SKM-1 treated with dmso at 0.1 percent for 144 hours (cell line): ENCODE results near the gene YBEY.
A peak's percentile ranks its signal among the peaks of the same experiment; 100 is the strongest.
"Not testable (repeated sequence)": the region's sequence is repeated elsewhere in the genome, so short reads cannot be mapped to it uniquely, and the experiment has no call there.

Experiments used
- DNase-seq: peaks from one replicate; lab custom pipeline; 2025; ENCODE audit not compliant: unreplicated experiment; lab: John Stamatoyannopoulos, UW

The YBEY gene, protein sequence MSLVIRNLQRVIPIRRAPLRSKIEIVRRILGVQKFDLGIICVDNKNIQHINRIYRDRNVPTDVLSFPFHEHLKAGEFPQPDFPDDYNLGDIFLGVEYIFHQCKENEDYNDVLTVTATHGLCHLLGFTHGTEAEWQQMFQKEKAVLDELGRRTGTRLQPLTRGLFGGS

DNA sequence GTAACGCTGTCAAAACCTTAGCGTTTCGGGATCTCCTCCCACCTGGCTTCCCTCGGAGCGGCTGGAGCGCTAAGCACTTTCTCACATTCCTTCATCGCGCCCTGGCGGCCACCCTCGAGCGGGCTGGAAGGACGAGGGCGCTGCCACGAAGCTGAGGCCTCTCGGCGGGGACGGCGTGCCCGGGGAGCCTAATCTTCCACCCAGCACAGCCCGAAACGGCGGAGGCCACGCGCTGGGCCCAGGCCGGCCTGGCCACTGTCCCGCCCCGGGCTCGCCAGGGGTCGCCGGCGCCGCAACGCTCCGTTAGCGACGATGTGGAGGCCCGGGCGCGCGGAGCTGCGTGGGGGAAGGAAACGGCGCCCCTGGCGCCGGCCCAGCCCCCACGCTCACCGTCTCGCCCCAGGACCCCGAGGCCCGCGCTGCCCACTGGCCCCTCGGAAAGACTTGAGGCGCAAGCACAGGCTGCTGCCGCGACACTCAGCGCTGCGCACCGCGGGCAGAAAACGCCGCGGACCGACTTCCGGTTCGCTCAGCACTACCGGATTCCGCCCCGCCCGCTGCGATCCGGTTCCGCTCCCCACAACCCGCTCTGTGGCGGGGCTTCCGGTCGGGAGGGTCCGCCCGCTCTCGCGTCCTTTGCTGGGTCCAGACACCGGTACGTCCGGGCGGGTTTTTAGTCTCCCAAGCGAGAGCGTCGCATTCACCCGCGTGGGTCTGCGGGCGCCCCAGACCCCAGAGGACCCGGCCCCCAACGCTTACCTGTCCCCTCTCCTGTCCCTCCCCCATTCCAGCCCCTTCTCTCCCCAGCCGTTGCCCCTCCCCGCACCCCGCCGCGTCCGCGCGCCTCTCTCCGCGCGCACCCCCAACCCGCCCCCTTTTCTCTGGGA, at the start of gene YBEY:
Gene YBEY (plus strand): TSS at position 582 of the 887 bp plus-strand sequence. CDS start 572 bp downstream, outside the sequence.
- peak; percentile 82 for DNase-seq

DNA sequence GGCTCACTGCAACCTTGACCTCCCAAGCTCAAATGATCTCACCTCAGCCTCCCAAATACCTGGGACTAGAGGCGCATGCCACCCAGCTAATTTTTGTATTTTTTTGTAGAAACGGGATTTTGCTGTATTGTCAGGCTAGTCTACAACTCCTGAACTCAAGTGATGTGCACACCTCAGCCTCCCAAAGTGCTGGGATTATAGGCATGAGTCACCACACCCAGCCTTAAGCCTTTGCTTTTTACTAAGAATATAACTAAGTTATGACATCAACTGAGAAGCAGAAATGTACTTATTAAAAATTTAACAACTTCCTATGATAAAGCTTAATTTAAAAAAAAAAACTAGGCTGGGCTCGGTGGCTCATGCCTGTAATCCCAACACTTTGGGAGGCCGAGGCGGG, 48.7 kb upstream of the YBEY start:
- DNase-seq: no peak

GRCh38 chr21:46239817-46240325, 46.3 kb upstream of the YBEY start:
- no peak for DNase-seq

DNA sequence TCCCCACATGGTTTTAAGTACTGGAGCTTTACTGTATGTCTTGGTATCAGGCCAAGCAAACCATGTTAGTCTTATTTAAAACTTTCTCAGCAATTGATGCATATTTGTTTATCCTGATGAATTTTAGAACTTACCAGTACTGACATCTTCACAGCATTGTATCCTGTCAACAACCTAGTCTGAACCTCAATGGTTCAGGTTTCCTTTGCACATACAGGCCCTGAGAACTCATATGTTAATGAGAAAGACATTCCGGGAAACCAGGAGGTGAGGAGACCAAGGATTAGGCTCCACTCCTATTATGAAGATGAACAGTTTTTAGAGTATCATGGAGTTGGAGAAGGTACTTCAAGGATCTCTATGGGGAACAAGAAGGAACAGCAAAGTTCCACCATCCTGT, 44.6 kb upstream of the YBEY start:
- not testable (repeated sequence) for DNase-seq

DNA sequence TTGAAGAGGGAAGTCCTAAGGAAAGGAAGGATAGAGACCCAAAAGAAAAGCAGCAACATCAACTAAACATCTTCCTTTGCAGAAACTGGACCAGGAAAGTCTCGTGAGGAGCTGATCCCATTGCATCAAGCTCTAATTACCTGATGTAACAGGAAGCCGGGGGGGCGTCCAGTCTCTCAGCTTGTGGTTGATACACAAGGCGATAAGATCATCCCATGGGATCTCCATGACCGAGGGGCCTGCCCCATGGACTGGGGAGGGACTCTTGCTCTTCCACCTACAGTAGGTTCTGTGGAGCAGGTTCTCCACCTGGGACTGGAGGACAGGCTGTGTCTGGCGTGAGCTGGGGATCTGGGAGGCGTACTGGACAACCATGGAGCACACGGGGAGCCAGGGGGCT, 42.8 kb upstream of the YBEY start:
- no peak for DNase-seq

- DNase-seq: no peak
These were observed 42.2 kb upstream of the YBEY start for GRCh38 chr21:46243960-46244361.

GRCh38 chr21:46244602-46245001, 41.5 kb upstream of the YBEY start:
- no peak for DNase-seq

DNA sequence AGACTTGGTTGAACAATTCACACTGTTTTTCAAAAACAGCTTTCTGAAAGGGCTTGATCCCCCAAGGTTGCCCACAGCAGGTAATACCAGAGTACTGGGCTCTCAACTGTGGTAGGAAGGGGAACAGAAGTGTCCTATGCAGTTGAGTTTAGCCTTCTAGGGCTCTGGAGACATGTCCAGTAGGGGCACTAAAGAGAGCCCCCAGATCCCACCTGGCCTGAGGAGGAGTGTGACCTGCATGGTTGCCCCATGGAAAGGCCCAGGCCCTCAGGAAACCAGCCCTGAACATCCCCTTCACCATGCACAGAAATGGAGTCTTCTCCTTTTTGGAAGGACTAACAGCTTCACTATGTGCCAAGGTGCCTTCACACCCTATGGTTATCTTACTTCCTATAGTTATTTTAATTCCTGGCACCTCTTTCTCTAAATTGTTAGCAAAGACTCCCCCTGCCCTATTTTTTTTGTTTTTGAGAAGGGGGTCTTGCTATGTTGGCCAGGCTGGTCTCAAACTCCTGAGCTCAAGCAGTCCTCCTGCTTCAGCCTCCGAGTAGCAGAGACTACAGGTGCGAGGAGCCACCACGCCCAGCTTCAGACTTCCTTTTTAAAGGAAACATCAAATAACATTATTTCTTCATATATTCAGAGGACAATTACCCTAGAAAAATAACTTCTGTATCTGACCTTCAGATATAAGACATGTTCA, 40.8 kb upstream of the YBEY start:
- no peak for DNase-seq

DNA sequence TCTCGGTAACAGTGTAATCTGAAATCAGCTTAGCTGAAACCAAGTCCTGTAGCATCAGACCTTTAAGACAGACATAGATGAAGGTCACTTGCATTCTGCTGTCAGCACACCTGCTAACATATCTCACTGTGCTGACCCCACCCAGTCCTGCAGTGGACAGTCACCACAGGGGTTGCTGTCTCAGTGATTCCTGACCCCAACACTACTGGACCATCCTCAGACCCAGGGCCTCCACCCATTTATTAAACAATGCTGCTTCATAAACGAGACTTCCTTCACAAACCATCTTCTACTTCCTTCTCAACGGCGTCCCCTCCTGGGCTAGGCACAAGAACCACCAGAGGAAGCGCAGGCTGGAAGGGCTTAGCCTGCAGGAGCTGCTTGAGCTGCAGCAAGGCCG, 39.8 kb upstream of the YBEY start:
- no peak for DNase-seq

DNA sequence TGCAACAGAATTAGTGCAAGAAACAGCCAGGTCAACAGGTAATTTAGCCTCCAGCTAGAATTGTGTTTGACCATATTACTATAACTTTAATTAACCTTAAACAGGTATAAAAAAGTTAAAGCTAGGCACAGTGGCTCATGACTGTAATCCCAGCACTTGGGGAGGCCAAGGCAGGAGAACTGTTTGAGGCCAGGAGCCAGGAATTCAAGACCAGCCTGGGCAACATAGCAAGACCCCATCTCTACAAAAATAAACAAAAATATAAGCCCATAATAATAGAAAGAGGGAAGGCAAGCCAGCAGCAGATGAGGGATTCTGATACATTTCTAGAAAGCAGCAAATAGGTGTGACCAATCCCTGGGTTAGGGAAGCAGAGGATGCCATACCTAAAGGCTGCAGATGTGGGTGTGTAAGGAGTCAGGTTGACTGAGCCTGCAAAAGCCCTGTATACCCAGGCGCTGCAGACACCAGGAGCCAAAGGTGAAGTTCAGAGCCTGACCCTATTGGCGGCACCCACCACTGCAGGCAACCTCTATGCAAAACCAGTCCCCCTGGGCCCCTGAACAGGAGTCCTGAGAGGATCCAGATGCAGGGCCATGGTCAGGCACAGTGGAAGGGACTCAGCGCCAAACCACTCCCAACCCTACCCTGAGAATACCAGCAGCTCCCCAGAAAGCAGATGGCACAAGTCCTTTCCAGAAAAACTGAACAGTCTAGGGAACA, 38.3 kb upstream of the YBEY start:
- no peak for DNase-seq

DNA sequence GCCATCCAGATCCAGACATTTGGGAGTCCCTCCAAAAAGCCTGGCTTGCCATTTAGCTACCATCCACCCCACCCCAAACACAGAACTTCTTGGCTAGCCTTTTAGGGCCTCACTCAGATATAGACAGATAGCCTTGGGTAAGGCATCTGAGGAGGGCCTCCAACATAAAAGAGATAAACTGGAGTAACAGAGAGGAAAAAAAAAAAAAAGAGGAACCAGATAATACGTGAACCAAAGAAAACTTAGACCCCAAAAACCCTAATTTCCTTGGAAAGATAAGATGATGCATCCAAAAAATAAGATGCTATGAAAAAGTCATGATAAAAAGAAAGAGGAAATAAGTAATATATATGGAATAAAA, 37.7 kb upstream of the YBEY start:
- no peak for DNase-seq

DNA sequence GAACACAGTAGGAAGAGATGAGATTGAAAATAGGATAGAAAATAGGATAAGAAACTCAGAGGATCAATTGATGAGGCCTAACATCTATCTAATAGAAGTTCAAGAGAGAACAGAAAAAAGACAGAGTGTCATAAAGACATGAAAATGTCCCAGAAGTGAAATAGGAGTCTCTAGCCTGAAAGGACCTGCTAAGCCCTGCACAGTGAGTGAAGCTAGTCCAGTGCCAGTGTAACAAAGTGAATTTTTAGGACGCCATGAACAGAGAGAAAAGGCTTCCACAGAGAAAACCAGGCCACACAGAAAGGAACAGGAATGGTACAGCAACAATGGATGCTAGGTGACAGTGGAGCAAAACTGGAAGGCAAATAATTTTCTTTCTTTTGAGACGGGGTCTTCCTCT, 37.3 kb upstream of the YBEY start:
- DNase-seq: no peak

- no peak for DNase-seq
These were observed 35.9 kb upstream of the YBEY start for GRCh38 chr21:46250146-46250725.

DNA sequence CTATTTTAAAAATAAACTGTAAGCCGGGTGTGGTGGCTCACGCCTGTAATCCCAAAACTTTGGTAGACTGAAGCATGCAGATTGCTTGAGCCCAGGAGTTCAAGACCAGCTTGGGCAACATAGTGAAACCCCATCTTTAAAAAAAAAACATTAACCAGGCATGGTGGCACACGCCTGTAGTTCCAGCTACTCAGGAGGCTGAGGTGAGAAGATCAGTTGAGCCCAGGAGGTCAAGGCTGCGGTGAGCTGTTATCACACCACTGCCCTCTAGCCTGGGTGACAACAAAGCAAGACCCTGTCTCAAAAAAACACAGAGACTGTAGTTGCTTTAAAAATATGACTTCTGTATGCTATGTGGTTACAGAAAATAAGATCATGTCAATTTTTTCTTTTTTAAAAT, 33.3 kb upstream of the YBEY start:
- no peak for DNase-seq

GRCh38 chr21:46253610-46254124, 32.5 kb upstream of the YBEY start:
- DNase-seq: no peak

- DNase-seq: no peak
These were observed 31.8 kb upstream of the YBEY start for GRCh38 chr21:46254208-46254975.

DNA sequence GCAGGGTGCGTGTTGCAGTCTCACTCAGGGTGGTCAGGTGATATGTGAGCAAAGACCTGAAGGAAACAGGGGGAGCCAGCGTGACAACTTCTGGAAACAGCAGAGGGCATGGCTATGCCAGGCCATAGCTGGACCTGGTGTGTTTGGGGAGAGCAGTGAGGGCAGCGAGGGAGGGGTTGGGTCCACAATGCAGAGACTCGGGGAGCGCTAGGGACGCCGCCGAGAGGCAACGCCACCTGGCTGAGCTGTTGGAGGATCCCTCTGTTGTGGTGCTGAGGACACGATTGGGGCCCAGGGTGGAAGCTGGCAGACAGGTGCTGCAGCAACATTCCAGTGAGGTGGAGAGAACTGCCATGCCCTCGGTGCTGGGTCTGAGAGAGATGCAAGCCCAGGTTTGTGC, 31.0 kb upstream of the YBEY start:
- DNase-seq: no peak

- no peak for DNase-seq
These were observed 30.3 kb upstream of the YBEY start for GRCh38 chr21:46255758-46256337.

GRCh38 chr21:46256501-46256994, 29.6 kb upstream of the YBEY start:
- DNase-seq: no peak
